Middle frontal gyrus (tissue), 1 donor: Measurements from ENCODE around the gene C2CD2.

Experiments used
- DNase-seq: peaks from one replicate; pipeline ENCODE4 v3.0.0-alpha.2; 2015; ENCODE audit warnings: low spot score; ENCODE audit errors: extremely low spot score

Gene C2CD2

DNA sequence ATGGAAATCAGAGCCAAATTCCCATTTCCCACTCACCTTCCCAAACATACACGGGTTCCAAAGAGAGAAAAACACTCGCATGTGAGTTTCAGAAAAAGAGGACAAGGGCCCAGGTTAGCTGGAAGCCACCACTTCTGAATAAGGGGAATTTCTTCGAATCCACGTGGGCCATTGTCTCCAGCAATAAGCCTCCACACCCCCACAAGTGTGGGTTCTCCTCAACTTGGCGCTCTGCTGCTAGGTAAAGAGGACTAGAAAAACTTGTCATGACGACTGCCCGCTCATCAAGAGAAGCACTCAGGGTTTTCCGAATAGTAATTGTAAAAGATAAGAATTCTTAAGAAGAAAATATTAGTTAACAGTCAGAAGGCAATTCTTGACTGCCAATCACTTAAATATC lies 105.3 kb downstream of the C2CD2 start:
- no peak for DNase-seq

DNA sequence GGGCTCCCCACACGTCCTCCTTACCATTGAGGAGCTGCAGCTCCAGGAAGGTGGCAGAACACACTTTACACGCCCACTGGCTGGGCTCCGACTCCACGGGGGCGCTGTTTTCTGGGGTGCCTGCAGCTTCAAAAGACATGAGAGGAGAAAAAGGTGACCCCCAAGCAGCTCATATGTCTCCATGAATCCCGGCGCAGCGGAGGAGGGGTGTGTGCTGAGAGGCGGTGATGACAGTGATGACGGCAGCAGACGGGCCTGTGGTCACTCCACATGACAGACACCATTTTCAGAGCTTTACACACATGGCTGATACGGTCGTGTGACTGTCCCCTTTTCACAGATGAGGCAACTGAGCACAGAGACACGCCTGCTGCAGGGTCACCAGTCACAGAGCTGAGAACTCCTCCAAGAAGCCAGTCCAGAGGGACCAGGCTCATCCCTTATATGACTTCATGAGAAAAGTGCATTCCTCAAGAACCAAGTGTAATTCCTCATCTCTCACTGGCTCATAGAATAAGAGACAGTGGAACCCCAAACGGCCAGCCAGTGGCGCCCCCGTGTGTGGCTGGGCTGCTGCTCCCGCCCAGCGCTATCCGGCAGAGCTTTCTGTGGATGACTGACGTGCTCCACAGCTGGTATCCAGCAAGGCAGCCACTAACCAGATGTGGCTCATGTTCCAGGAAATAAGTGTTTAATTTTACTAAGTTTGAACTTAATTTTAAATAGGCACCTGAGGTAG lies 106.6 kb downstream of the C2CD2 start:
- no peak for DNase-seq

DNA sequence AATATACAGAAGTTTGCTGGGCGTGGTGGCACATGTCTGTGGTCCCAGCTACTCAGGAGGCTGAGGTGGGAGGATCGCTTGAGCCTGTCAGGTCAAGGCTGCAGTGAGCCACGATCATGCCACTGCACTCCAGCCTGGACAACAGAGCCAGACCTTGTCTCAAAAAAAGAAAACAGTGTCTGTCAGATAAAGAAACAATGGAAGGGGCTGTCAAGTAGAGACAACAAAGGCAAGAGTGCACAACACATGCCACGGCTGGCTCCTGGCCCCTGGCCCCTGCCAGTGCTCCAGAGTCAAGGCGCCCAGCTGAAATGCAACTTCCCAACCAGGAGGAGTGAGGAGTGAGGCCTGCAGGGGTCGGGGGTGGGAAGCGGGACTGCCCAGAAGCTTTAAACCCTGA lies 107.3 kb downstream of the C2CD2 start:
- no peak for DNase-seq

GRCh38 chr21:41846033-41846317 lies 107.8 kb downstream of the C2CD2 start:
- DNase-seq: no peak

- no peak for DNase-seq
These were observed 108.3 kb downstream of the C2CD2 start for GRCh38 chr21:41845310-41846032.

- DNase-seq: no peak
These were observed 110.2 kb downstream of the C2CD2 start for GRCh38 chr21:41843584-41843983.

DNA sequence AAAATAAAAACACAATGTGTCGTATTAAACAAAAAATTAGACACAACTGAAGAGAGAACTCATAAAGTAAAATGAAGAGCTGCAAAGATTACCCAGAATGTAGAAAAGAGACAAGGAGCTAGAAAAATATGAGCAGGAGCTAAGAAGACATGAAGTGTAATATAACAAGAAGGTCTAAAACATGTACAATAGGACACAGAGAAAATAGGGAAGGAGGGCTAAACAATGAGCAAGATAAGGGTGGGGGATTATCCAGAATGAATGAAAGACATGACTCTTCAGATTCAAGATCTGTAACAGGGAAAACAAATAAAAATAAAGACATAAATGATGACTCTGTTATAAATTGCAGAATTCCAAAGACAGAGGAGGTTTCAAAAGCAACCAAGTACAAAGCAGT lies 112.9 kb downstream of the C2CD2 start:
- DNase-seq: no peak

- no peak for DNase-seq
These were observed 114.3 kb downstream of the C2CD2 start for GRCh38 chr21:41839387-41840000.

DNA sequence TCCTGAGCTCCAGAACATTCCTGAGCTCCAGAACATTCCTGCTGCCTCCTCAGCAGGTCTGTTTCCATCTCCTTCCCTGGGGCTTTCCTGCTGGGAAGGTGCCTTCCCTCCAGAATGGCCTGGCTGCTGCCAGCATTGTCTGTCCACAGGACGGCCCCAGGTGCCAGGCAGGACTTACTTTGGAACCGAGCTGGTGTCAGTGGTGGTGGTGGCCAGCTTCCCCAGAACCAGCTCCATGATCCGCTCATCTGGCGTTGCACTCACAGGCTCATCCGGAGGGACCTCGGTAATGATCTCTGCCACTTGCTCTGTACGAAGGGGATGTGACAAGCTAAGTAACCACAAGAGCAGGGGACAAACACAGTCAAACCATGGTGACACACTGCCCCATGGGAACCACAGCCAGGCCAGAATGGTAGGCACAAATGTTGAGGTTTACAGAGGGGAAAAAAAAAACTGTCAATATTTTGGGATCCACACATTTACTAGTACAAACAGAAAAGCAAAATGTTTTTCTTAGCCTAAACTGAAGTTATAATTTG lies 116.0 kb downstream of the C2CD2 start:
- no peak for DNase-seq

DNA sequence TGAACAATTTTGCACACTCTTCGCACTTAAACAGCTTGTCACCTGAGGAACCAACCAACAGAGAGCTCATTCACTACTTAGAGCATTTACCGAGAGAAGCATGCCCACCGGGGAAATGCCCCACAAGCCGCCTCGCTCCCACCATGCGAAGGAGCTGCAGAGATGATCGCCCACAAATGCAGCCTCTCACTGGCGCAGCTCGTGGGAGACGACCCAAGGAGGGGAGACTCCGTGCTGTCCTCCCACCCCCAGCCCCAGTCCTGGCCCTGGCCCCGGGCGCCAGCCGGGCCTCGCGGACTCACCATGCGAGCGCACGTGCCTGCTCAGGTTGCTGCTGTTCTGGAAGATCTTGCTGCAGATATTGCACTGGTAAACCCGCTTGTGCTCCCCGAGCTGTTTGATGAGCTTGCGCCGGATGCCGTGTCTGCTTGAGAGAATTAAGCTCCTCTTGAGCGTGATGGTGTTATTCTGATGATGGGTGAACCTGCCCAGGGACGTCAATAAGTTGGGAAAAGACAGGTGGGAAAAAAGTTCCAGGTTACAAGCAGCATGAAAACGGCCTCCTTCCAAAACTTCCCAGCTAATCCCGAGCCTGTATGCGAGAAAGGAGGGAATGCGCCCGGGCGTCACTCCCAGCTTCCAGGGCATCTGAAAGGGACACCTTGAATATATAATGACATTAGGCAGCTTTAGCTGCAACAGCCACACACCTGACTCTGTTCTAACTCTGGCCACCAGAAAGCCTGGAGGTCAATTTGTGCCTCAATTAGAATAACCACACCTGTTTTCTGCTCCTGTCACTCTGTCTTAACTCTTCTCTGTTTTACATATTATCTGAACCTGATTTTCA lies 117.4 kb downstream of the C2CD2 start:
- no peak for DNase-seq

- DNase-seq: no peak
These were observed 118.1 kb downstream of the C2CD2 start for GRCh38 chr21:41835711-41836154.
